B cell (primary cell): ENCODE results near the gene RECK. TPM values are rescaled to one million over a fixed set of nuclear protein-coding genes. Genes with fewer than 3 reads are reported as not detected.

Source experiments
- ATAC-seq: fragments of 200-7000 bp; cut with Tn5 transposase; one replicate; pipeline ENCODE4 v1.10.0; 2021; ENCODE audit warnings: low read depth, mild to moderate bottlenecking, moderate number of reproducible peaks, moderate library complexity
- CTCF ChIA-PET: fragments of 350-600 bp; sonication (Branson Sonifier 250); formaldehyde crosslinking; loops from one replicate; lab custom pipeline; 2021; ENCODE audit warnings: antibody characterized with exemption, inconsistent platforms; lab: Charles Lee
- POLR2A ChIA-PET: fragments of 350-600 bp; sonication (Branson Sonifier 250); formaldehyde crosslinking; loops from one replicate; lab custom pipeline; 2021; ENCODE audit warnings: antibody characterized with exemption; lab: Charles Lee
- DNase-seq: peaks from one replicate; pipeline ENCODE4 v3.0.0; 2013
- H2AFZ ChIP-seq: 2 replicates; pipeline ENCODE4 v1.6.1; 2012; ENCODE audit warnings: mild to moderate bottlenecking, low read depth, low read length; ENCODE audit not compliant: insufficient read depth, poor library complexity, severe bottlenecking
- H3K27ac ChIP-seq, 2 donors: 1 replicate in 1 of 2; 2 replicates in 1 of 2; pipeline ENCODE4 v1.5.1; 2012 to 2013; ENCODE audit warnings: low read length in 2 of 2, mild to moderate bottlenecking in 2 of 2, moderate library complexity in 1 of 2
- H3K27me3 ChIP-seq, 4 experiments: fragments of 200-600 bp in 1 of 4; sonication (generic) in 1 of 4; replicated peaks in 1 of 4; 1 replicate in 2 of 4; 2 replicates in 2 of 4; pipeline versions ENCODE4 v1.6.1 to v1.7.0; 2013 to 2016; ENCODE audit warnings: low read length in 3 of 4, mild to moderate bottlenecking in 2 of 4, mixed read lengths in 1 of 4, moderate library complexity in 1 of 4; ENCODE audit not compliant: insufficient read depth in 4 of 4, control insufficient read depth in 3 of 4; ENCODE audit errors: control extremely low read depth in 1 of 4
- H3K36me3 ChIP-seq, 2 experiments: replicated peaks in 1 of 2; 1 replicate in 1 of 2; 2 replicates in 1 of 2; pipeline versions ENCODE4 v1.6.1 to v1.7.1; 2013; ENCODE audit warnings: low read length in 1 of 2; ENCODE audit not compliant: insufficient read depth in 2 of 2, control insufficient read depth in 1 of 2; ENCODE audit errors: control extremely low read depth in 1 of 2, extremely low read depth in 1 of 2
- H3K4me1 ChIP-seq, 2 donors: fragments of 200-600 bp in 1 of 2; sonication (generic) in 1 of 2; 1 replicate in 1 of 2; 2 replicates in 1 of 2; pipeline versions ENCODE4 v1.5.1 to v1.6.1; 2013 to 2017; ENCODE audit warnings: low read length in 2 of 2; ENCODE audit not compliant: control insufficient read depth in 2 of 2, insufficient read depth in 2 of 2
- H3K4me2 ChIP-seq: replicated peaks from 2 replicates; pipeline ENCODE3; 2012; ENCODE audit warnings: mild to moderate bottlenecking, low read depth, low read length; ENCODE audit not compliant: poor library complexity, severe bottlenecking
- H3K4me3 ChIP-seq, 5 experiments: fragments of 200-600 bp in 1 of 5; sonication (generic) in 1 of 5; 1 replicate in 3 of 5; 2 replicates in 2 of 5; pipeline versions ENCODE4 v1.5.1 to v1.7.0; 2011 to 2016; ENCODE audit warnings: low read length in 4 of 5, mild to moderate bottlenecking in 4 of 5, low read depth in 2 of 5, control low read depth in 1 of 5, moderate library complexity in 1 of 5; ENCODE audit not compliant: insufficient read depth in 1 of 5; ENCODE audit errors: control extremely low read depth in 1 of 5, extremely low read depth in 1 of 5
- H3K79me2 ChIP-seq: fragments of 200-600 bp; sonication (generic); one replicate; pipeline ENCODE4 v1.6.0; 2016; ENCODE audit warnings: low read length; ENCODE audit not compliant: control insufficient read depth, insufficient read depth
- H3K9ac ChIP-seq: fragments of 200-600 bp; sonication (generic); 2 replicates; pipeline ENCODE4 v1.6.1; 2017; ENCODE audit warnings: mild to moderate bottlenecking, low read length, moderate library complexity
- H3K9me3 ChIP-seq, 3 donors: one replicate each; pipeline versions ENCODE4 v1.6.1 to v1.7.1; 2013; ENCODE audit warnings: low read length in 2 of 3; ENCODE audit not compliant: control insufficient read depth in 2 of 3, insufficient read depth in 1 of 3; ENCODE audit errors: control extremely low read depth in 1 of 3
- H4K20me1 ChIP-seq: 2 replicates; pipeline ENCODE4 v1.6.0; 2012; ENCODE audit warnings: mild to moderate bottlenecking, low read length; ENCODE audit not compliant: insufficient read depth, control insufficient read depth, poor library complexity, severe bottlenecking
- H3K27ac Mint-ChIP-seq: one replicate; pipeline ENCODE4 v1.8.0; 2021; ENCODE audit warnings: mixed read lengths
- H3K27me3 Mint-ChIP-seq: one replicate; pipeline ENCODE4 v1.8.0; 2021; ENCODE audit warnings: mixed read lengths
- H3K4me1 Mint-ChIP-seq: one replicate; pipeline ENCODE4 v1.8.0; 2021; ENCODE audit warnings: mixed read lengths
- H3K4me3 Mint-ChIP-seq: one replicate; pipeline ENCODE4 v1.8.0; 2021; ENCODE audit warnings: mixed read lengths
- H3K9me3 Mint-ChIP-seq: one replicate; pipeline ENCODE4 v1.8.0; 2022; ENCODE audit warnings: mixed read lengths; ENCODE audit not compliant: insufficient read depth
- EZH2 ChIP-seq: IDR thresholded peaks from 2 replicates; pipeline ENCODE4 v1.6.1; 2012; ENCODE audit warnings: borderline replicate concordance, low read depth, mild to moderate bottlenecking, moderate library complexity, low read length; ENCODE audit not compliant: insufficient read depth, poor library complexity, severe bottlenecking
- WGBS: methylation state at CpG from one replicate; pipeline ENCODE4 v1.1.5; 2013; ENCODE audit warnings: missing lambda C conversion rate; ENCODE audit not compliant: insufficient coverage; 5-methylcytosine and 5-hydroxymethylcytosine counted together
- intact Hi-C: fragments of 100-400 bp; cut with micrococcal nuclease; formaldehyde crosslinking; loops from one replicate; pipeline ENCODE4 v1.10.0; 2022
- polyA plus RNA-seq: library from polyadenylated mRNA; depleted of rRNA; stranded (reverse); fragments of >200 nt; gene quantifications from 2 replicates; pipeline ENCODE4 v1.2.3, GENCODE V29; 2012
- total RNA-seq, 2 donors: library from RNA; stranded (reverse); fragments of 120-200 nt in 1 of 2; gene quantifications; 1 replicate in 1 of 2; 2 replicates in 1 of 2; pipeline versions ENCODE4 v1.2.3 to v1.2.4, GENCODE V29; 2013 to 2022
- TF ChIP-seq, protein P1 (sequence below): fragments of 200-600 bp; IDR thresholded peaks from one replicate; pipeline ENCODE4 v1.8.0; 2022; ENCODE audit warnings: antibody characterized with exemption, mild to moderate bottlenecking

RECK gene
- total and polyA plus RNA-seq, 2 donors (not counting 1 experiment from before 2014, with no cell fraction given) = 5.6 to 7.7 TPM

DNA sequence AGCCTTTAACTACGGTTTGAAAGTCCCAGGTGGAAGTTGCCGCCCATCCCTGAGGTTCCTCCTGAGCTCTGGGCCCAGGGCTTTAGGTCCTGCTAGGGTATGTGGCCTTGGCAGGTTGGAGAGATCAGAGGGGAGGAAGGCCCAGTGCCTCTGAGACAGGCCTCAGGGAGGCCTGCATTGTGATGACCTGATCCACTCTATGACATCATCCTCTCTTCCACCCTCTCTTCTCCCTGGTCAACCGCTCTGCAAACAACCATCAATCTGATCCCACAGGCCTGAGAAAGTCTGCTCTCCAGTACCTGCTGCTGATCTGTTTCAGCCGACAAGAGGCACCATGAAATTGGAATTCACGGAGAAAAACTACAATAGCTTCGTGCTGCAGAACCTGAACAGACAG lies 132.5 kb downstream of the RECK start, which contains the start of gene CCIN:
Gene CCIN (plus strand): TSS at position 223 of the 400 bp plus-strand sequence. CDS start 115 bp downstream, at position 338.
- H4K20me1 ChIP-seq = no peaks in the 10 kb centered on the region

DNA sequence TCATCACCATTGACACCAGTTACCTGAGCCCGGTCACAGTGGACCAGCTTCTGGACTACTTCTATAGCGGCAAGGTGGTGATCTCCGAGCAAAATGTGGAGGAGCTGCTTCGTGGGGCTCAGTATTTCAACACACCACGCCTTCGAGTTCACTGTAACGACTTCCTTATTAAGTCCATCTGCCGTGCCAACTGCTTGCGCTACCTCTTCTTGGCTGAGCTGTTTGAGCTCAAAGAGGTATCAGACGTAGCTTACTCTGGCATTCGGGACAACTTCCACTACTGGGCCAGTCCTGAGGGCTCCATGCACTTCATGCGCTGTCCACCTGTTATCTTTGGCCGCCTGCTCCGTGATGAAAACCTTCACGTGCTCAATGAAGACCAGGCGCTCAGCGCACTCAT lies 133.0 kb downstream of the RECK start:
- H3K79me2 ChIP-seq = no peaks in the 10 kb centered on the region
- no peak overlapping the region for H3K4me3 ChIP-seq
- peaks cover 0 to 10% of the 10 kb centered on the region in 2 donors for H3K4me1 ChIP-seq
- no peaks in the 10 kb centered on the region for H3K36me3 ChIP-seq
- intact Hi-C loops = loop anchor here (10.0 kb wide), 1 partner anchor 135 kb away; the partner anchor contains the start of gene RECK
- no peak for TF ChIP-seq EZH2
- TF ChIP-seq, protein P1, sequence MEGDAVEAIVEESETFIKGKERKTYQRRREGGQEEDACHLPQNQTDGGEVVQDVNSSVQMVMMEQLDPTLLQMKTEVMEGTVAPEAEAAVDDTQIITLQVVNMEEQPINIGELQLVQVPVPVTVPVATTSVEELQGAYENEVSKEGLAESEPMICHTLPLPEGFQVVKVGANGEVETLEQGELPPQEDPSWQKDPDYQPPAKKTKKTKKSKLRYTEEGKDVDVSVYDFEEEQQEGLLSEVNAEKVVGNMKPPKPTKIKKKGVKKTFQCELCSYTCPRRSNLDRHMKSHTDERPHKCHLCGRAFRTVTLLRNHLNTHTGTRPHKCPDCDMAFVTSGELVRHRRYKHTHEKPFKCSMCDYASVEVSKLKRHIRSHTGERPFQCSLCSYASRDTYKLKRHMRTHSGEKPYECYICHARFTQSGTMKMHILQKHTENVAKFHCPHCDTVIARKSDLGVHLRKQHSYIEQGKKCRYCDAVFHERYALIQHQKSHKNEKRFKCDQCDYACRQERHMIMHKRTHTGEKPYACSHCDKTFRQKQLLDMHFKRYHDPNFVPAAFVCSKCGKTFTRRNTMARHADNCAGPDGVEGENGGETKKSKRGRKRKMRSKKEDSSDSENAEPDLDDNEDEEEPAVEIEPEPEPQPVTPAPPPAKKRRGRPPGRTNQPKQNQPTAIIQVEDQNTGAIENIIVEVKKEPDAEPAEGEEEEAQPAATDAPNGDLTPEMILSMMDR = no peak
- WGBS = 92% methylated on average over 15 of the region's 17 CpGs
- ChIA-PET POLR2A (no interaction called here), CTCF (interaction anchor here (1.2 to 8.2 kb wide), 4 partner anchors 21 to 159 kb away, joined by 3 to 435 read pairs (median 47); partner anchors contain the start of genes CLTA and GLIPR2)
- peaks cover 2% of the 10 kb centered on the region for H3K27me3 Mint-ChIP-seq
- no peak overlapping the region for H3K4me2 ChIP-seq
- H3K27me3 ChIP-seq = no peaks in the 10 kb centered on the region
- DNase-seq = no peak
- H2AFZ ChIP-seq = no peak overlapping the region
- peaks cover 0 to 3% (median 0%) of the 10 kb centered on the region in 3 donors for H3K9me3 ChIP-seq
- H3K27ac ChIP-seq = no peak overlapping the region
- H3K4me1 Mint-ChIP-seq = peaks cover 3% of the 10 kb centered on the region
- no peaks in the 10 kb centered on the region for H3K9me3 Mint-ChIP-seq
- H4K20me1 ChIP-seq = no peaks in the 10 kb centered on the region
- H3K4me3 Mint-ChIP-seq = no peak overlapping the region
- no peak overlapping the region for H3K9ac ChIP-seq
- no peak overlapping the region for H3K27ac Mint-ChIP-seq
- no peak for ATAC-seq

More for the DNA sequence above, 132.5 kb downstream of the RECK start, which contains the start of gene CCIN:
- Histone ChIP-seq H3K36me3 (no peaks in the 10 kb centered on the region), H3K27me3 (no peaks in the 10 kb centered on the region), H3K9me3 (peaks cover 0 to 3% (median 0%) of the 10 kb centered on the region in 3 donors), H3K4me3 (no peak within 1 kb of the TSS), H3K79me2 (no peaks in the 10 kb centered on the region), H3K4me1 (peaks cover 0 to 10% of the 10 kb centered on the region in 2 donors), H2AFZ (no peak within 1 kb of the TSS), H3K9ac (no peak within 1 kb of the TSS), H3K4me2 (no peak within 1 kb of the TSS), H3K27ac (no peak within 1 kb of the TSS)
- ChIA-PET CTCF (interaction anchor here (0.7 to 8.2 kb wide), 7 partner anchors 14 to 158 kb away, joined by 3 to 435 read pairs (median 44); partner anchors contain the start of genes CLTA and GLIPR2), POLR2A (no interaction called here)
- Mint-ChIP-seq H3K4me1 (peaks cover 3% of the 10 kb centered on the region), H3K27me3 (peaks cover 2% of the 10 kb centered on the region), H3K9me3 (no peaks in the 10 kb centered on the region), H3K4me3 (no peak within 1 kb of the TSS), H3K27ac (no peak within 1 kb of the TSS)
- intact Hi-C loops = loop anchor here (10.0 kb wide), 1 partner anchor 134 kb away; the partner anchor contains the start of gene RECK
- no peak for DNase-seq
- no peak for ATAC-seq
- 91% methylated on average over 6 of the region's 6 CpGs for WGBS
- TF ChIP-seq, protein P1 = no peak
- no peak for TF ChIP-seq EZH2
